ENCODE data around the gene RNF144A.

GRCh38 chr2:6917071-6917760 is at the start of gene RNF144A:
- no peak for TF ChIP-seq POLR2AphosphoS5 (IDR thresholded peaks at IDR 0.05; ENCODE audit: low read depth, low read length)
- no peak for TF ChIP-seq SIN3A (IDR thresholded peaks at IDR 0.05; ENCODE audit: borderline replicate concordance, insufficient read depth, low read length)
- TF ChIP-seq REST (IDR thresholded peaks at IDR 0.05; ENCODE audit: insufficient read depth in 1 of 2, low read depth in 2 of 2, low read length in 2 of 2), result no peak
- TF ChIP-seq TAF1 (IDR thresholded peaks at IDR 0.05; ENCODE audit: borderline replicate concordance, insufficient read depth, low read length), result 0 out of 2 replicates have a peak, but pooled peaks have one; percentile 21
- TF ChIP-seq FOXP2 (optimal IDR thresholded peaks at IDR 0.05; ENCODE audit: borderline replicate concordance, extremely low read depth, extremely low read length, insufficient read depth), result no peak
